ENCODE results near the gene SLC30A4. TPM values are rescaled to one million over a fixed set of nuclear protein-coding genes. Genes with fewer than 3 reads are reported as not detected.

The SLC30A4 gene
- total and polyA plus RNA-seq, 8 donors = 0.76 to 12.9 (median 2.4) TPM

DNA sequence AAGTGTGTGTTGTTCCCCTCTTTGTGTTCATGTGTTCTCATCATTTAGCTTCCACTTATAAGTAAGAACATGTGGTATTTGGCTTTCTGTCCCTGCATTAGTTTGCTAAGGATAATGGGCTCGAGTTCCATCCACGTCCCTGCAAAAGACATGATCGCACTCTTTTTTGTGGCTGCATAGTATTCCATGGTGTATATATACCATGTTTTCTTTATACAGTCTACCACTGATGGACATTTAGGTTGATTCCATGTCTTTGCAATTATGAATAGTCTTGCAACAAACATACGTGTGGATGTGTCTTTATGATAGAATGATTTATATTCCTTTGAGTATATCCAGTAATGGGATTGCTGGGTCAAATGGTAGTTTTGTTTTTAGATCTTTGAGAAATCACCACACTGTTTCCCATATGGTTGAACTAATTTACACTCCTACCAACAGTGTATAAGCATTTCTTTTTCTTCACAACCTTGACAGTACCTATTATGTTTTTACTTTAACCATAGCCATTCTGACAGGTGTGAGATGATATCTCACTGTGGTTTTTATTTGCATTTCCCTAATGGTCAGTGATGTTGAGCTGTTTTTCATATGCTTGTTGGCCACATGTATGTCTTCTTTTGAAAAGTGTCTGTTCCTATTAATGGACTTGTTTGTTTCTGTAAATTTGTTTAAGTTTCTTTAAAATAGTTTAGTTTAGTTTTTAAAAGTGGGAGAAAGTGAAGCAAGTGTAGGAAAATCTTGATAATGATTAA, 21.9 kb upstream of the SLC30A4 start:
- Histone ChIP-seq H3K4me3 (no peak overlapping the region), H3K27ac (no peak overlapping the region), H3K27me3 (no peaks in the 10 kb centered on the region), H3K9me3 (no peaks in the 10 kb centered on the region), H3K36me3 (no peaks in the 10 kb centered on the region), H3K4me1 (no peaks in the 10 kb centered on the region)
- WGBS, 5 donors = 84 to 93% (median 91%) methylated on average over 4 of the region's 4 CpGs
- intact Hi-C loops (cut with DNase I; ENCODE audit: low total_unique reads) = no loop called here
- no peak for DNase-seq
- TF ChIP-seq, protein P1, sequence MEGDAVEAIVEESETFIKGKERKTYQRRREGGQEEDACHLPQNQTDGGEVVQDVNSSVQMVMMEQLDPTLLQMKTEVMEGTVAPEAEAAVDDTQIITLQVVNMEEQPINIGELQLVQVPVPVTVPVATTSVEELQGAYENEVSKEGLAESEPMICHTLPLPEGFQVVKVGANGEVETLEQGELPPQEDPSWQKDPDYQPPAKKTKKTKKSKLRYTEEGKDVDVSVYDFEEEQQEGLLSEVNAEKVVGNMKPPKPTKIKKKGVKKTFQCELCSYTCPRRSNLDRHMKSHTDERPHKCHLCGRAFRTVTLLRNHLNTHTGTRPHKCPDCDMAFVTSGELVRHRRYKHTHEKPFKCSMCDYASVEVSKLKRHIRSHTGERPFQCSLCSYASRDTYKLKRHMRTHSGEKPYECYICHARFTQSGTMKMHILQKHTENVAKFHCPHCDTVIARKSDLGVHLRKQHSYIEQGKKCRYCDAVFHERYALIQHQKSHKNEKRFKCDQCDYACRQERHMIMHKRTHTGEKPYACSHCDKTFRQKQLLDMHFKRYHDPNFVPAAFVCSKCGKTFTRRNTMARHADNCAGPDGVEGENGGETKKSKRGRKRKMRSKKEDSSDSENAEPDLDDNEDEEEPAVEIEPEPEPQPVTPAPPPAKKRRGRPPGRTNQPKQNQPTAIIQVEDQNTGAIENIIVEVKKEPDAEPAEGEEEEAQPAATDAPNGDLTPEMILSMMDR (IDR thresholded peaks at IDR 0.05) = no peak
- no peak for TF ChIP-seq POLR2A (IDR thresholded peaks at IDR 0.05)
- TF ChIP-seq EP300 (IDR thresholded peaks at IDR 0.05) = no peak
- no peak for TF ChIP-seq POLR2AphosphoS5 (IDR thresholded peaks at IDR 0.05)

DNA sequence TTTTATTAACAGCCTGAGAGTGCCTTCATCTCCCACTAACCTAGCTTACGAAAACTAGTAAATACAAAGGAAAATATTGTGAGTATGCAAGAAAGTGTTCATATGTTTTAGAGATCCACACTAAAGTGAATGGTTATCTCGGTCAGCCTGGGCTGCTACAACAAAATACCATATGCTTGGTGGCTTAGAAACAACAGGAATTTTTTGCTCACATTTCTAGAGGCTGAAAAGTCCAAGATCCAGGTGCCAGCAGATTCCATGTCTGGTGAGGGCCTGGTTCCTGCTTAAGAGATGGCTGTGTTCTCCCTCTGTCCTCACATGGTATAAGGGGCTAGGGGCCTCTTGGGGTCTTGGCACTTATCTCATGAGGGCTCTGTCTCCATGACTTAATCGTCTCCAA, 20.5 kb upstream of the SLC30A4 start:
- DNase-seq = no peak
- intact Hi-C loops (cut with DNase I; ENCODE audit: low total_unique reads) = no loop called here
- Histone ChIP-seq H3K4me1 (no peaks in the 10 kb centered on the region), H3K36me3 (no peaks in the 10 kb centered on the region), H3K27me3 (no peaks in the 10 kb centered on the region), H3K4me3 (no peak overlapping the region), H3K27ac (no peak overlapping the region), H3K9me3 (no peaks in the 10 kb centered on the region)
- TF ChIP-seq, protein P1 (IDR thresholded peaks at IDR 0.05) = no peak
- TF ChIP-seq POLR2AphosphoS5 (IDR thresholded peaks at IDR 0.05) = no peak
- no peak for TF ChIP-seq EP300 (IDR thresholded peaks at IDR 0.05)
- no peak for TF ChIP-seq POLR2A (IDR thresholded peaks at IDR 0.05)
- WGBS, 5 donors = 82 to 89% (median 88%) methylated on average over 3 of the region's 3 CpGs

DNA sequence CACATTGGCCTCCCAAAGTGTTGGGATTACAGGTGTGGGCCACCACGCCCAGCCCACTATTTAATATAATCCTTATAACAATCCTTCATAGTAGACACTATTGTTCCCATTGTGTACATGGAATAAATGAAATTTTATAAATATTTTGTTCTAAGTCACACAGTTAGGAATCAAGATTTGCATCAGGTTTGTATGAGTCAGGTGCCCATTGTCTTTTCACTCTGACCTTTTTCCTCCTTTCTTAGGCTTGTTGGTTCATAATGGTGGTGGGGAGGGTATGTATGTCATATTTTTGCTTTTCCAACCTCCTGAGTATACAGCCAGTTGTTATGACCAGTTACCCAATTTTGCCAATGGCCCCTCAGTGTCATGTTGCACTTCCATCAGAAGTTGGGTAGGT, 18.0 kb upstream of the SLC30A4 start:
- no peak for TF ChIP-seq POLR2A (IDR thresholded peaks at IDR 0.05)
- H3K27ac ChIP-seq = no peak overlapping the region
- H3K9me3 ChIP-seq = no peaks in the 10 kb centered on the region
- no peak for DNase-seq
- 86 to 94% (median 92%) methylated on average over 1 of the region's 1 CpG for WGBS, 5 donors
- no peak overlapping the region for H3K4me3 ChIP-seq
- no peaks in the 10 kb centered on the region for H3K36me3 ChIP-seq
- H3K4me1 ChIP-seq = no peaks in the 10 kb centered on the region
- intact Hi-C loops (cut with DNase I; ENCODE audit: low total_unique reads) = no loop called here
- no peaks in the 10 kb centered on the region for H3K27me3 ChIP-seq

DNA sequence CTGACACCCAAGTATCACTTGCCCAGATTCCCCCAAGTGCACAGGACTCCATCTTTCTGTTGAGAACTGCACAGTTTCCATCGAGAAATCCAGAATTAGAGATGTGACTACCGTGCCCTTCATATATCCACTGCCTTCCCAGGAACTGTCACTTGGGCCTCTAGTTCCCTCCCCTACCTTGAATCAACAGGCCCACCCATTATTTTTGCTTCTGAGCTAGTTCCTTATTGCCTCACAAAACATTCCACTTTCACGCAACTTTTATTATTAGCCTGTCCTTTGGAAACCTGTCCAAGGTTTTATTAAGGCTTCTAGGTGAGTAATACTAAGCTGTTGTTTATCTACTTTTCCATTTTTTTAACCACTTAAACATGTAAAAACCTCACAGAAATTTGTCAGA, 17.1 kb upstream of the SLC30A4 start:
- 81 to 94% (median 86%) methylated on average over 3 of the region's 3 CpGs for WGBS, 5 donors
- TF ChIP-seq, protein P1 (IDR thresholded peaks at IDR 0.05) = no peak
- no peak for TF ChIP-seq POLR2A (IDR thresholded peaks at IDR 0.05)
- no peak for TF ChIP-seq POLR2AphosphoS5 (IDR thresholded peaks at IDR 0.05)
- no peak for TF ChIP-seq EP300 (IDR thresholded peaks at IDR 0.05)
- no peaks in the 10 kb centered on the region for H3K9me3 ChIP-seq
- H3K36me3 ChIP-seq = no peaks in the 10 kb centered on the region
- H3K4me1 ChIP-seq = peaks cover 0 to 6% (median 0%) of the 10 kb centered on the region in 4 donors
- no peaks in the 10 kb centered on the region for H3K27me3 ChIP-seq
- no peak overlapping the region for H3K4me3 ChIP-seq
- DNase-seq = peak in 1 of 2 donors; percentile 45
- intact Hi-C loops (cut with DNase I; ENCODE audit: low total_unique reads) = no loop called here
- H3K27ac ChIP-seq = no peak overlapping the region

DNA sequence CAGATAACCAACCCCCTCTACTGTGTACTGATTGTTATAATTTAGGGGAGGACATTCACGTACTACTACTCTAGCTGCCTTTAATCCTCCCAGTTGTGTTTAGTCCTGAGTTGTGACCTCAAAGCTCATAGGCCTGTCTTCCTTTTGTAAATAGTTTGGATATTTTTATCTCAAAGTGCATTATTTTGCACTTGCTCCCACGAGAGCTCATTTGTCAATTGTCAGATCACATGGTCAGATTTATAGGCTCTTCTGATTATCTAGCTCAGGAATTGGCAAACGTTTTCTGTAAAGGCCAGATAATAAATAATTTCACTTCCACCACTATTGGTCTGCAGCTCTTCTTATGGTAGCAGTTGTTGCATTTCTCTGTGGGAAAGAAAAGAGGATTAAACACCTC, 14.4 kb upstream of the SLC30A4 start:
- Histone ChIP-seq H3K9me3 (no peaks in the 10 kb centered on the region), H3K4me3 (no peak overlapping the region), H3K27ac (no peak overlapping the region), H3K27me3 (no peaks in the 10 kb centered on the region), H3K36me3 (no peaks in the 10 kb centered on the region), H3K4me1 (peaks cover 0 to 6% (median 0%) of the 10 kb centered on the region in 4 donors)
- intact Hi-C loops (cut with DNase I; ENCODE audit: low total_unique reads) = no loop called here
- no peak for DNase-seq
- 22 to 36% (median 34%) methylated on average over 3 of the region's 3 CpGs for WGBS, 5 donors
- no peak for TF ChIP-seq POLR2AphosphoS5 (IDR thresholded peaks at IDR 0.05)
- TF ChIP-seq POLR2A (IDR thresholded peaks at IDR 0.05) = no peak
- no peak for TF ChIP-seq EP300 (IDR thresholded peaks at IDR 0.05)
- TF ChIP-seq, protein P1 (IDR thresholded peaks at IDR 0.05) = no peak
